ENCODE results near the gene ZNF358.

The ZNF358 gene

DNA sequence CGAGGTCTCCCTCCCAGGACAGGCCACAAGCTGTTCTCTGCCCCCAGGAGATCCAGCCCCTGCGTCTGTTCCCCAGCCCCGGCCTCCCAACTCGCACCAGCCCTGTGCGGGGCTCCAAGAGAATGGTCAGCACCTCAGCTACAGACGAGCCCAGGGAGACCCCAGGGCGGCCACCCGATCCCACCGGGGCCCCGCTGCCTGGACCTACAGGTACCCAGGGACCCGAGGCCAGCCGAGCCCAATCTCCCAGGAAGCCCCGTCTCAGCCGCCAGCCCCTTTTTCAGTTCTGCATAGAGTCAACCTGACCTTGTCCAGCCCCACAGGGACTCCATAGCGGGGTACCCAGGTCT is 25.5 kb downstream of the ZNF358 start:
- no peak overlapping the region for H3K27ac ChIP-seq (ENCODE audit: low read depth, low read length)
- H2AFZ ChIP-seq (ENCODE audit: low read length, unreplicated experiment): no peak overlapping the region
- no peaks in the 10 kb centered on the region for H3K27me3 ChIP-seq (ENCODE audit: insufficient read depth, low read length)
- no peaks in the 10 kb centered on the region for H3K4me1 ChIP-seq (ENCODE audit: control insufficient read depth, insufficient read depth, low read length, unreplicated experiment)
- H3K36me3 ChIP-seq (ENCODE audit: insufficient read depth, low read length): no peaks in the 10 kb centered on the region
- H3K79me2 ChIP-seq (ENCODE audit: control insufficient read depth, insufficient read depth, low read length, unreplicated experiment): no peaks in the 10 kb centered on the region
- H3K4me3 ChIP-seq (ENCODE audit: low read depth, low read length): no peak overlapping the region

DNA sequence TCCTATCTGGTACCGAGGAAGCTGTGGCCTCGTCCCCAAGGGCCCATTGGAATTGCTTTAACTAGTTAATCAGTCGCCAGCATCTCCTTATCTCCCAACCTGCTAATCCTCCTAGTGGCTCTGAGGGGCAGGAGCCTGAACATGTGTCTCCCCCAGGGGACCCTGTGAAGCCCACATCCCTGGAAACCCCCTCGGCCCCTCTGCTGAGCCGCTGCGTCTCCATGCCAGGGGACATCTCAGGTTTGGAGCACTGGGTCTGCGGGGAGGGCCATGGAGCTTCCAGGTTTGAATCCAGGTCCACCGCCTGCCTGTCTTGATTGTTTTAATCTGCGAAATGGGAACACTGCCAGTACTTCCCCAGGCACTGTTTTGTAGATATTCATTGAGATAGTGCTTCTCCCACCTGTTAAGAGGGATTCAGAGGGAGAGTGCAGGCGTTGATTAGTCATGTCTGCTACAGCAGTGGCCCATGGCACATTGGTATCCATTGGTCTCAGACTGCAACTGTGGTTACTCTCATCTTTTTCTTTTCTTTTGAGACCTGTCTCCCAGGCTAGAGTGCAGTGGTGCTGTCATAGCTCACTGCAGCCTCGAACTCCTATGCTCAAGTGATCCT is 26.0 kb downstream of the ZNF358 start:
- Histone ChIP-seq H2AFZ (ENCODE audit: low read length, unreplicated experiment) (no peak overlapping the region), H3K36me3 (ENCODE audit: insufficient read depth, low read length) (no peaks in the 10 kb centered on the region), H3K79me2 (ENCODE audit: control insufficient read depth, insufficient read depth, low read length, unreplicated experiment) (no peaks in the 10 kb centered on the region), H3K27me3 (ENCODE audit: insufficient read depth, low read length) (no peaks in the 10 kb centered on the region), H3K4me3 (ENCODE audit: low read depth, low read length) (no peak overlapping the region), H3K27ac (ENCODE audit: low read depth, low read length) (no peak overlapping the region), H3K4me1 (ENCODE audit: control insufficient read depth, insufficient read depth, low read length, unreplicated experiment) (no peaks in the 10 kb centered on the region)

DNA sequence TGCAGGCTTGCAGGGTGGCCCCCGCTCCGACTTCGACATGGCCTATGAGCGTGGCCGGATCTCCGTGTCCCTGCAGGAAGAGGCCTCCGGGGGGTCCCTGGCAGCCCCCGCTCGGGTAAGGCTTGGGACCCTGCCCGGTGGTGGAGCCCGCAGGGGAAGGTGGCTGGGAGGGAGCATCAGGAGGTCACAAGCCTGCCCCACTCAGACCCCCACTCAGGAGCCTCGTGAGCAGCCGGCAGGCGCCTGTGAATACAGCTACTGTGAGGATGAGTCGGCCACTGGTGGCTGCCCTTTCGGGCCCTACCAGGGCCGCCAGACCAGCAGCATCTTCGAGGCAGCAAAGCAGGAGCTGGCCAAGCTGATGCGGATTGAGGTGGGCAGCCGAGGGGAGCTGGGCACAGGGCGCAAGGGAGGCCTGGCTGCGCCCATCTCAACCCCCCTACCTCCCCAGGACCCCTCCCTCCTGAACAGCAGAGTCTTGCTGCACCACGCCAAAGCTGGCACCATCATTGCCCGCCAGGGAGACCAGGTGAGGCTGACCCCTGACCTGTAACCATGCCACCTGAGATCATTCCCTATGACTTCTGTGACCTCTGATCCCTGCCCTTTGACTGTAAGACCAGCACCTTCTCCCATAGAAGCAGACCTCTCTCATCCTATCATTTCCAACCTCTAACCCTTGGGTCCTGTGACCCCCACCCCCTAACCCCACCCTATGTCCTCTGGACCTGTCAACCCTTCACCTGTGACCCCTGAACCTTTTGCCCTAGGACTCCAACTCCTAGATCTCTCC is 26.8 kb downstream of the ZNF358 start:
- no peaks in the 10 kb centered on the region for H3K27me3 ChIP-seq (ENCODE audit: insufficient read depth, low read length)
- no peaks in the 10 kb centered on the region for H3K79me2 ChIP-seq (ENCODE audit: control insufficient read depth, insufficient read depth, low read length, unreplicated experiment)
- H3K4me1 ChIP-seq (ENCODE audit: control insufficient read depth, insufficient read depth, low read length, unreplicated experiment): no peaks in the 10 kb centered on the region
- no peaks in the 10 kb centered on the region for H3K36me3 ChIP-seq (ENCODE audit: insufficient read depth, low read length)
- no peak overlapping the region for H3K4me3 ChIP-seq (ENCODE audit: low read depth, low read length)
- no peak overlapping the region for H2AFZ ChIP-seq (ENCODE audit: low read length, unreplicated experiment)
- H3K27ac ChIP-seq (ENCODE audit: low read depth, low read length): no peak overlapping the region

DNA sequence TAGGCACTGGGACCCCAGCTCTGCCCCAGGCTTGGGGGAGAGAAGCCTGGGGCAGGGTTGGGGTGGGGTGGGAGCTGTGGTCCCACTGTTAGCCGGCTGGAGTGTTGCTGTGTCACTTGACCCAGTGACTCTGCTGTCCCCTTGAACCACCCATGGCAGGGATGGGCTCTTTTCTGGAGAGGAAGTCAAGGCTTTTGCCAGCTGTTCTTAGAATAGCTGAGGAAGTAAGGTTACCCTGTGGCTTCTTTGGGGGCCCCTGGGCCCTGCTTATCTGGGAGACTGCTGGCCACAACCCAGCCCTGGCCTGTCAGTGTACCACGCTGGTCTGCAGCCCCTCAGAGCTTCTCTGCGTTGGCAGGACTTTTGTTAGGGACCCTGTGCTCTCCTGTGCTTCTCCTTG is 28.7 kb downstream of the ZNF358 start:
- no peaks in the 10 kb centered on the region for H3K79me2 ChIP-seq (ENCODE audit: control insufficient read depth, insufficient read depth, low read length, unreplicated experiment)
- no peak overlapping the region for H2AFZ ChIP-seq (ENCODE audit: low read length, unreplicated experiment)
- no peaks in the 10 kb centered on the region for H3K36me3 ChIP-seq (ENCODE audit: insufficient read depth, low read length)
- H3K4me3 ChIP-seq (ENCODE audit: low read depth, low read length): no peak overlapping the region
- H3K4me1 ChIP-seq (ENCODE audit: control insufficient read depth, insufficient read depth, low read length, unreplicated experiment): no peaks in the 10 kb centered on the region
- no peaks in the 10 kb centered on the region for H3K27me3 ChIP-seq (ENCODE audit: insufficient read depth, low read length)
- no peak overlapping the region for H3K27ac ChIP-seq (ENCODE audit: low read depth, low read length)

DNA sequence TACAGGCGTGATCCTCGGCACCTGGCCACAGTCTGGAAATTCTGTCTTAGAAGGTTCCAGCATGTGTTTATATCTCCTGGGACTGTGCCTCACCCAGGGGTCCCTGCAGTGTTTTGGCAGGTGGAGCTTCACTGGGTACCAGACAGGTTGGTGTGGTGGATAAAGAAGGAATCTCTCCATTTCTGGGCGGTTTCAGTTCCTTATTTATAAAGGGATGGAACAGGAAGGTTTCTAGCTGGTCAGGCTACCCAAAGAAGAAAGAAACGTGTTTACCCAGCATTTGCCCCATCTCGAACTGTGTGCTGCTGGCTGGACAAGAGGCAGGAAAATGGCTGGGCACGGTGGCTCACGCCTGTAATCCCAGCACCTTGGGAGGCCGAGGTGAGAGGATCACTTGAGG is 29.4 kb downstream of the ZNF358 start:
- no peaks in the 10 kb centered on the region for H3K4me1 ChIP-seq (ENCODE audit: control insufficient read depth, insufficient read depth, low read length, unreplicated experiment)
- H3K79me2 ChIP-seq (ENCODE audit: control insufficient read depth, insufficient read depth, low read length, unreplicated experiment): no peaks in the 10 kb centered on the region
- no peaks in the 10 kb centered on the region for H3K36me3 ChIP-seq (ENCODE audit: insufficient read depth, low read length)
- H3K27ac ChIP-seq (ENCODE audit: low read depth, low read length): no peak overlapping the region
- no peak overlapping the region for H3K4me3 ChIP-seq (ENCODE audit: low read depth, low read length)
- no peaks in the 10 kb centered on the region for H3K27me3 ChIP-seq (ENCODE audit: insufficient read depth, low read length)
- no peak overlapping the region for H2AFZ ChIP-seq (ENCODE audit: low read length, unreplicated experiment)

DNA sequence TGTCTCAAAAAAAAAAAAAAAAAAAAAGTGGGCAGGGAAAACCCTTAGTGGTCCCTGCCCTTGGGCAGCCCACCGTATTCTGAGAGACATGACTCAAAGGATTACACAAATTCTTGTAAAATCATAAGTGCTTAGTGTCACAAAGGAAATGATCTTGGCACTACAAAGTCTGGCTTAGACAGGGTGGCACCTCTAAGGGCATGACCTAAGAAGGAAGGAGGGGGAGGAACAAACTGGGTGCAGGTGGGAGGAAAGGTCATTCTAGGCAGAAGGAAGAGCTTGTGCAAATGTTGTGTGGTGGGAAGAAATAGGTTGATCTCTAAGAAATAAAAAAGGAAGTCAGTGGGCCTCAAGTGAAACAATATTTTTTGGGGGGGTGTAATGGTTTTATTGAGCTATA is 30.0 kb downstream of the ZNF358 start:
- Histone ChIP-seq H3K27me3 (ENCODE audit: insufficient read depth, low read length) (no peaks in the 10 kb centered on the region), H2AFZ (ENCODE audit: low read length, unreplicated experiment) (no peak overlapping the region), H3K36me3 (ENCODE audit: insufficient read depth, low read length) (no peaks in the 10 kb centered on the region), H3K4me1 (ENCODE audit: control insufficient read depth, insufficient read depth, low read length, unreplicated experiment) (no peaks in the 10 kb centered on the region), H3K4me3 (ENCODE audit: low read depth, low read length) (no peak overlapping the region), H3K79me2 (ENCODE audit: control insufficient read depth, insufficient read depth, low read length, unreplicated experiment) (no peaks in the 10 kb centered on the region), H3K27ac (ENCODE audit: low read depth, low read length) (no peak overlapping the region)

DNA sequence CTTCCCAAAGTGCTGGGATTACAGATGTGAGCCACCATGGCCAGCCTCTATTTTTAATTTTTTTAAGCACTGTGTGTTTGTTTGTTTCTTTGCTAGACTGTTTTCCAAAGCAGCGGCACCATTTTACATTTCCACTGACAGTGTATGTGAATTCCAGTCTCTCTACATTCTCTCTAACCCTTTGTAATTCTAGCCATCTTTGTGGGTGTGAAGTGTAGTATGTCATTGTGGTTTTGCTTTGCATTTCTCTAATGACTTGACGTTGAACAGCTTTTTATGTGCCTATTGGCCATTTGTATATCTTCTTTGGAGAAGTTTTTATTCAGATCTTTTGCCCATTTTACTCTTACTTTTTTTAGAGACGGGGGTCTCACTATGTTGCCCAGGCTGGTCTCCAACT is 31.3 kb downstream of the ZNF358 start:
- H3K27me3 ChIP-seq (ENCODE audit: insufficient read depth, low read length): no peaks in the 10 kb centered on the region
- H3K79me2 ChIP-seq (ENCODE audit: control insufficient read depth, insufficient read depth, low read length, unreplicated experiment): no peaks in the 10 kb centered on the region
- H3K36me3 ChIP-seq (ENCODE audit: insufficient read depth, low read length): peaks cover 4% of the 10 kb centered on the region; the same call in 1 of the 2 replicates
- no peak overlapping the region for H3K27ac ChIP-seq (ENCODE audit: low read depth, low read length)
- no peak overlapping the region for H3K4me3 ChIP-seq (ENCODE audit: low read depth, low read length)
- H2AFZ ChIP-seq (ENCODE audit: low read length, unreplicated experiment): no peak overlapping the region
- H3K4me1 ChIP-seq (ENCODE audit: control insufficient read depth, insufficient read depth, low read length, unreplicated experiment): no peaks in the 10 kb centered on the region

DNA sequence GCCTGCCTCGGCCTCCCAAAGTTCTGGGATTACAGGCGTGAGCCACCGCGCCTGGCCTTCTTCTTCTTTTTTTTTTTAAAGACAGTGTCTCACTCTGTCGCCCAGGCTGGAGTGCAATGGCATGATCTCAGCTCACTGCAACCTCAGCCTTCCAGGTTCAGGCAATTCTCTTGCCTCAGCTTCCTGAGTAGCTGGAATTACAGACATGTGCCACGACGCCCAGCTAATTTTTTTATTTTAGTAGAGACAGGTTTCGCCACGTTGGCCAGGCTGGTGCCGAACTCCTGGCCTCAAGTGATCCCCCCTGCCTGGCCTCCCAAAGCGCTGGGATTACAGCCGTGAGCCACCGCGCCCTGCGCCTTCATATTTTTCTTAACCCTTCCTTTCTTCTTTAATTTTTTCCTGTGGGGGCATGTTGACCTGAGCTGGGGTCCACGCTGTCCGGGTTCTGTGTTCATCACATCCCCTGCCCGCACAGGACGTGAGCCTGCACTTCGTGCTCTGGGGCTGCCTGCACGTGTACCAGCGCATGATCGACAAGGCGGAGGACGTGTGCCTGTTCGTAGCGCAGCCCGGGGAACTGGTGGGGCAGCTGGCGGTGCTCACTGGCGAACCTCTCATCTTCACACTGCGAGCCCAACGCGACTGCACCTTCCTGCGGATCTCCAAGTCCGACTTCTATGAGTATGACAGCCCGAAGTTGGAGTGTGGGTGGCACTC is 33.7 kb downstream of the ZNF358 start:
- Histone ChIP-seq H3K36me3 (ENCODE audit: insufficient read depth, low read length) (peaks cover 4% of the 10 kb centered on the region; the same call in 1 of the 2 replicates), H2AFZ (ENCODE audit: low read length, unreplicated experiment) (no peak overlapping the region), H3K4me3 (ENCODE audit: low read depth, low read length) (no peak overlapping the region), H3K27ac (ENCODE audit: low read depth, low read length) (no peak overlapping the region), H3K27me3 (ENCODE audit: insufficient read depth, low read length) (no peaks in the 10 kb centered on the region), H3K4me1 (ENCODE audit: control insufficient read depth, insufficient read depth, low read length, unreplicated experiment) (no peaks in the 10 kb centered on the region), H3K79me2 (ENCODE audit: control insufficient read depth, insufficient read depth, low read length, unreplicated experiment) (no peaks in the 10 kb centered on the region)

DNA sequence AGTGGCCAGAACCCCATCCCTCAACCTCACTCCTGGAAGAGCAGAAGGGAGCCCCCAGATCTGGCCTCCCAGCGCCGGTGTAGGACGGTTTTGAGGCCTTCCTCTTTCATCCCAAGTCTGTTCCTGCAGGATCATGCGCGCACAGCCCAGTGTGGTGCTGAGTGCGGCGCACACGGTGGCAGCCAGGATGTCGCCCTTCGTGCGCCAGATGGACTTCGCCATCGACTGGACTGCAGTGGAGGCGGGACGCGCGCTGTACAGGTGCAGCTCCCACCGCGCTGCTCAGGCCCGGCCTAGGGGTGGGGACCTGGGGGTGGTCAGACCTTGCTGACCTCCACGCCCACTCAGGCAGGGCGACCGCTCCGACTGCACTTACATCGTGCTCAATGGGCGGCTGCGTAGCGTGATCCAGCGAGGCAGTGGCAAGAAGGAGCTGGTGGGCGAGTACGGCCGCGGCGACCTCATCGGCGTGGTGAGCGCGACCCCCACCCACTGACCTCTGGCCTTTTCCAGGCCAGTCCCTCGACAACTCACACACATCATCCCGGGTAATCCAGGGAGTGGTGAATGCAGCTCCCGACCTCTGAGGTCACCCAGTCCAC is 34.4 kb downstream of the ZNF358 start:
- no peaks in the 10 kb centered on the region for H3K27me3 ChIP-seq (ENCODE audit: insufficient read depth, low read length)
- peaks cover 4% of the 10 kb centered on the region; the same call in 1 of the 2 replicates for H3K36me3 ChIP-seq (ENCODE audit: insufficient read depth, low read length)
- no peak overlapping the region for H2AFZ ChIP-seq (ENCODE audit: low read length, unreplicated experiment)
- H3K27ac ChIP-seq (ENCODE audit: low read depth, low read length): no peak overlapping the region
- no peaks in the 10 kb centered on the region for H3K79me2 ChIP-seq (ENCODE audit: control insufficient read depth, insufficient read depth, low read length, unreplicated experiment)
- no peak overlapping the region for H3K4me3 ChIP-seq (ENCODE audit: low read depth, low read length)
- no peaks in the 10 kb centered on the region for H3K4me1 ChIP-seq (ENCODE audit: control insufficient read depth, insufficient read depth, low read length, unreplicated experiment)

DNA sequence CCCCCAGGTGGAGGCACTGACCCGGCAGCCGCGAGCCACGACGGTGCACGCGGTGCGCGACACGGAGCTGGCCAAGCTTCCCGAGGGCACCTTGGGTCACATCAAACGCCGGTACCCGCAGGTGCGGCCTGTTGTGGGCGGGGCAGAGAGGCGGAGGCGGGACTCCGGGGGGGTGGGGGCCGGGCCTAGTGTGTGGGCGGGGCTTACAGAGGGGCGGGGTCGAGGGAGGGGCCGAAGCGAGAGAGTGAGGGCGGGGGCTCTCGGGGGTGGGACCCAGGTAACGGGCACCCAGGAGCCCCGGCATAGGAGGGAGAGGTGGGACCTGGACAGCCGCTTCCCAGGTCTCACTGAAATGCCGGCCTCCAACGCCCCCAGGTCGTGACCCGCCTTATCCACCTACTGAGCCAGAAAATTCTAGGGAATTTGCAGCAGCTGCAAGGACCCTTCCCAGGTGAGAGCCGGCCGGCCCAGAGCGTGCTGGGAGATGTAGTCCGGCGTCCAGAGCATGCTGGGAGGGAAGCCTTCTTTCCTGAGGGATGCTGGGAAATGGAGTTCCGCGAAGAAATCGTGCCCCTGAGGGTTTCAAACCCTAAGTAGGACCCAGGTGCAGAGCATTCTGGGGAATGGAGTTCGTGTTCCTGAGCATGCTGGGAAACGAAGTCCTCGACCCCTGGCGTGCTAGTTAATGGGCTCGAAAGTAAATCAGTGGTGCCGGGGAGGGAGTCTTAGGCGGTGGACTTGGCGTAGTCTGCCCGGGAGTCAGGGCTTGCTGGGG is 35.3 kb downstream of the ZNF358 start:
- Histone ChIP-seq H3K79me2 (ENCODE audit: control insufficient read depth, insufficient read depth, low read length, unreplicated experiment) (no peaks in the 10 kb centered on the region), H3K4me1 (ENCODE audit: control insufficient read depth, insufficient read depth, low read length, unreplicated experiment) (no peaks in the 10 kb centered on the region), H3K27ac (ENCODE audit: low read depth, low read length) (no peak overlapping the region), H3K36me3 (ENCODE audit: insufficient read depth, low read length) (peaks cover 4% of the 10 kb centered on the region; the same call in 1 of the 2 replicates), H3K27me3 (ENCODE audit: insufficient read depth, low read length) (no peaks in the 10 kb centered on the region), H2AFZ (ENCODE audit: low read length, unreplicated experiment) (no peak overlapping the region), H3K4me3 (ENCODE audit: low read depth, low read length) (no peak overlapping the region)
